ENCODE data around the gene POMC.
"Not testable (repeated sequence)": the region's sequence is repeated elsewhere in the genome, so short reads cannot be mapped to it uniquely, and the experiment has no call there.

Gene POMC

DNA sequence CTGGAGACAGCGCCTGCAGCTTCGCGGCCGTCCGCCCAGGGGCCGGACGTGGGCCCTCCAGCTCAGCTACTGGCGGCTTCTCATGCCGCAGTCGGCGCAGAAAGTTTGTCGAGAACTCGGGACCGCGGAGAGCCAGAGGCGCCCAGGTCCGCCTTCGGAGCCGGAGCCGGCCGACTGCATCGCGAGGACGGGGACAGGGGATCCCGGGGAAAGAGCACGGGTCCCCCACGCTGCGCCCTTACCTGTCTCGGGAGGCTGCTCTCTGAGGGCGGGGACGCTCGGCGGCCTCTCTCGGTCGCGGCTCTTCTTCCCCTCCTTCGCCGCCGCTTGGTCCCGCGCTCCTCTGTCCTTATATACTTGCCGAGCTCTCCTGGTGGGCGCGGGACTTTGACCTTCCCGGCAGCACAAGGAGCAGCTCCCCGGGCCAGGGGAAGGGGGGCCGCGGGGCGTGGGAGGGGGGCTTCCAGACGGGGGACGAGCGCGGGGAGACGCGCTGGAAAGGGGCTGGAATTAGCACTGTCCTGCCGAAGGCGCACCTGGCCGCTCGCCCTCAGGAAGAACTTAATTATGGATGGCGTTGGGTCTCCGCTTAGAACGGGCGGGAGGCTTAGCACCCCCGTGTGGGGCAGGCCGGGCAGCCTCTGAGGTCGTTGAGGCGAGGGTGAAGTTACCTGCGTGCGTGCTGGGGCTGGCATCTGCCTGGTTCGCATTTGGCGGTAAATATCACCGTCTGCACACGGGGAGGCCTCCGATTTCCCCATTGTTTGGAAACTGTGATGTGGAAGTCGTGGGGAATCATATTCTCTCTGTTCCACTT, at the start of gene POMC:
POMC (minus strand) TSS at position 325 of the 817 bp plus-strand sequence. CDS start 3,808 bp downstream, outside the sequence.
- peaks cover 7% of the 10 kb centered on the region for H3K9me3 ChIP-seq (ENCODE audit: control insufficient read depth, low read length)
- DNase-seq (ENCODE audit: low read depth): peak; percentile 53
- H3K27me3 ChIP-seq (replicated peaks; ENCODE audit: control insufficient read depth, insufficient read depth, low read length): peaks cover 64% of the 10 kb centered on the region
- H3K36me3 ChIP-seq (ENCODE audit: control insufficient read depth, insufficient read depth, low read length, severe bottlenecking): no peaks in the 10 kb centered on the region
- H3K9ac ChIP-seq (ENCODE audit: low read length): no peak within 1 kb of the TSS
- no peaks in the 10 kb centered on the region for H3K4me1 ChIP-seq (ENCODE audit: control insufficient read depth, insufficient read depth, low read length)
- H3K4me3 ChIP-seq (ENCODE audit: low read length): peak within 1 kb of the TSS; percentile 68

GRCh38 chr2:25218100-25218499, 49.7 kb upstream of the POMC start:
- Histone ChIP-seq H3K4me3 (ENCODE audit: low read length) (no peak overlapping the region), H3K9me3 (ENCODE audit: control insufficient read depth, low read length) (no peaks in the 10 kb centered on the region), H3K27me3 (replicated peaks; ENCODE audit: control insufficient read depth, insufficient read depth, low read length) (no peaks in the 10 kb centered on the region), H3K4me1 (ENCODE audit: control insufficient read depth, insufficient read depth, low read length) (no peaks in the 10 kb centered on the region), H3K9ac (ENCODE audit: low read length) (no peak overlapping the region), H3K36me3 (ENCODE audit: control insufficient read depth, insufficient read depth, low read length, severe bottlenecking) (no peaks in the 10 kb centered on the region)
- no peak for DNase-seq (ENCODE audit: low read depth)

- H3K4me1 ChIP-seq (ENCODE audit: control insufficient read depth, insufficient read depth, low read length): no peaks in the 10 kb centered on the region
- no peaks in the 10 kb centered on the region for H3K36me3 ChIP-seq (ENCODE audit: control insufficient read depth, insufficient read depth, low read length, severe bottlenecking)
- peak overlapping the region; percentile 81 for H3K4me3 ChIP-seq (ENCODE audit: low read length)
- no peaks in the 10 kb centered on the region for H3K27me3 ChIP-seq (replicated peaks; ENCODE audit: control insufficient read depth, insufficient read depth, low read length)
- peak; percentile 16 for DNase-seq (ENCODE audit: low read depth)
- H3K9ac ChIP-seq (ENCODE audit: low read length): peak overlapping the region; percentile 84
- H3K9me3 ChIP-seq (ENCODE audit: control insufficient read depth, low read length): no peaks in the 10 kb centered on the region
Measured at GRCh38 chr2:25215948-25216679, 47.7 kb upstream of the POMC start.

DNA sequence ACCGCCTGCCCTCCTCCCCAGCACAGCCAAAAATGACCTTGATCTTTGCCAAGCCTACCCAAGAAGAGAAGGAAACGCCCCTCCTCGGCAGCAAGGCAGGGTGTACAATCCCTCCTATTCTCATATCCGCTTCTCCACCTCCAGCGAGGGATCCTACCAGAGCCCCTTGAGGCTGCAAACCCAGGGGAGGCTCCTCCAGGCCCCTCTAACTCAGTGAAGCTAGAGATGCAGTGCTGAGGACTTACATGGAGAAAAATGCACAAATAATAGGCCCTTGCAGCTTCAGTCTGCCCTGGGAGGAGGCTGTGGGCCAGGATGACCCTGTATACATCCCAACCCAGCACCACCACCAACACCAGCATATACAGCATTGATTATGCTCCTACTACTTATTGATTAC, 46.9 kb upstream of the POMC start:
- Histone ChIP-seq H3K9ac (ENCODE audit: low read length) (peak overlapping the region; percentile 84), H3K27me3 (replicated peaks; ENCODE audit: control insufficient read depth, insufficient read depth, low read length) (no peaks in the 10 kb centered on the region), H3K4me3 (ENCODE audit: low read length) (peak overlapping the region; percentile 81), H3K36me3 (ENCODE audit: control insufficient read depth, insufficient read depth, low read length, severe bottlenecking) (no peaks in the 10 kb centered on the region), H3K9me3 (ENCODE audit: control insufficient read depth, low read length) (no peaks in the 10 kb centered on the region), H3K4me1 (ENCODE audit: control insufficient read depth, insufficient read depth, low read length) (no peaks in the 10 kb centered on the region)
- DNase-seq (ENCODE audit: low read depth): no peak

DNA sequence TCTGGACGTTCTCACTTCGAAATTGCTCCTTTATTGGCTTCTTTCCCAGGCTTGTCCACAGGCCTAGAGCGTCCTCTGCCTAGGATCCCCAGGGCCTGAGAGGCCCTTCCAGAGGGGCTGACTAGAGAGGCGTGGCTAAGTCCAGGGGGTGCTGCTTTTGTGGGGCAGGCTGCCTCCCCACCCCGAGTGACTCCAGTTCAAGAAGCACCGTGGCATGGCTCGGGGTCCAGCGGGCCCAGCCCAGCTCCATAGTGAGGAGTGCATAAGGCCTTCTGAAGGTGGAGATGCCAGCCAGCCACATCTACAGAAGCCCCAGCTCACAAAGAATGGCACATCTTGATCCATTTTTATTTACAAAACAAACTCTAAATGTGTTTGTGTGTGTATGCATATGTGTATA, 44.8 kb upstream of the POMC start:
- Histone ChIP-seq H3K36me3 (ENCODE audit: control insufficient read depth, insufficient read depth, low read length, severe bottlenecking) (no peaks in the 10 kb centered on the region), H3K9ac (ENCODE audit: low read length) (no peak overlapping the region), H3K27me3 (replicated peaks; ENCODE audit: control insufficient read depth, insufficient read depth, low read length) (no peaks in the 10 kb centered on the region), H3K4me1 (ENCODE audit: control insufficient read depth, insufficient read depth, low read length) (no peaks in the 10 kb centered on the region), H3K9me3 (ENCODE audit: control insufficient read depth, low read length) (no peaks in the 10 kb centered on the region), H3K4me3 (ENCODE audit: low read length) (no peak overlapping the region)
- DNase-seq (ENCODE audit: low read depth): no peak

DNA sequence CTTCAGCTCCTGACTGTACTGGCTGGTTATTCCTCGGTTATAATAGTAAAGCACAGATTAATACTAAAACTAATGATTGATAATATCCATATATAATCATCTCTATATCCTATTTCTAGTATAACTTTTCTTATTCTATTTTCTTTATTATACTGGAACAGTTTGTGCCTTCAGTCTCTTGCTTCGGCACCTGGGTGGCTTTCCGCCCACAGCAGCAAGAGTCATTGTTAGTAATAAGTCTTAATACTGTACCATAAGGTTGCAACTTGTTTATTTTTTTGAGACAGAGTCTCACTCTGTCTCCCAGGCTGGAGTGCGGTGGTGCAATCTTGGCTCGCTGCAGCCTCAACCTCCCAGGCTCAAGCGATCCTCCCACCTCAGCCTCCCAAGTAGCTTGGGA, 42.5 kb upstream of the POMC start:
- not testable (repeated sequence) for H3K4me3 ChIP-seq (ENCODE audit: low read length); H3K4me1 ChIP-seq (ENCODE audit: control insufficient read depth, insufficient read depth, low read length); H3K36me3 ChIP-seq (ENCODE audit: control insufficient read depth, insufficient read depth, low read length, severe bottlenecking); H3K9me3 ChIP-seq (ENCODE audit: control insufficient read depth, low read length); H3K27me3 ChIP-seq (replicated peaks; ENCODE audit: control insufficient read depth, insufficient read depth, low read length); DNase-seq (ENCODE audit: low read depth); H3K9ac ChIP-seq (ENCODE audit: low read length)

GRCh38 chr2:25207078-25207545, 38.7 kb upstream of the POMC start:
- Histone ChIP-seq H3K27me3 (replicated peaks; ENCODE audit: control insufficient read depth, insufficient read depth, low read length) (no peaks in the 10 kb centered on the region), H3K4me1 (ENCODE audit: control insufficient read depth, insufficient read depth, low read length) (no peaks in the 10 kb centered on the region), H3K9ac (ENCODE audit: low read length) (no peak overlapping the region), H3K9me3 (ENCODE audit: control insufficient read depth, low read length) (no peaks in the 10 kb centered on the region), H3K36me3 (ENCODE audit: control insufficient read depth, insufficient read depth, low read length, severe bottlenecking) (no peaks in the 10 kb centered on the region), H3K4me3 (ENCODE audit: low read length) (no peak overlapping the region)
- DNase-seq (ENCODE audit: low read depth): no peak

- Histone ChIP-seq H3K4me3 (ENCODE audit: low read length) (peak overlapping the region; percentile 62), H3K36me3 (ENCODE audit: control insufficient read depth, insufficient read depth, low read length, severe bottlenecking) (no peaks in the 10 kb centered on the region), H3K27me3 (replicated peaks; ENCODE audit: control insufficient read depth, insufficient read depth, low read length) (no peaks in the 10 kb centered on the region), H3K4me1 (ENCODE audit: control insufficient read depth, insufficient read depth, low read length) (no peaks in the 10 kb centered on the region), H3K9ac (ENCODE audit: low read length) (peak overlapping the region; percentile 54), H3K9me3 (ENCODE audit: control insufficient read depth, low read length) (no peaks in the 10 kb centered on the region)
- DNase-seq (ENCODE audit: low read depth): no peak
Measured at GRCh38 chr2:25204190-25204838, 35.9 kb upstream of the POMC start.

DNA sequence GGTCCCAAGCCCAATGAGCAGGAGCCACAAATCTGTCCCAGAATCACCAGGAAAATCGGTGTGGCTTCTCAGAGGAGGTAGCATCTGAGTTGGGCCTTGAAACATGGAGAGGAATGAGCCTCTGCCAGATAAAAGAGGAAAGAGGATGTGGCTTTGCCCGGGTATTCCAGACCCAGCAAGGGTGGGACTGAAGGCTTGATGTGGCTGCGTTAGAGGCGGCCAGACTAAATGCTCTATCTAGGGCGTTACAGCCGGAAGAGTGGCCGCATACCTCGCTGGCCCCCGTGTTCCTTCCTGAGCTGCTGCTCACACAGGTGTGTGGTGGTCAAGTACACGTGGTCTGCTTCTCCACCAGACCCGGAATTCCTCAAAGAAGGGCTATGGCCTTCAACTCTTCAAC, 33.9 kb upstream of the POMC start:
- no peak for DNase-seq (ENCODE audit: low read depth)
- Histone ChIP-seq H3K36me3 (ENCODE audit: control insufficient read depth, insufficient read depth, low read length, severe bottlenecking) (no peaks in the 10 kb centered on the region), H3K9me3 (ENCODE audit: control insufficient read depth, low read length) (no peaks in the 10 kb centered on the region)

DNA sequence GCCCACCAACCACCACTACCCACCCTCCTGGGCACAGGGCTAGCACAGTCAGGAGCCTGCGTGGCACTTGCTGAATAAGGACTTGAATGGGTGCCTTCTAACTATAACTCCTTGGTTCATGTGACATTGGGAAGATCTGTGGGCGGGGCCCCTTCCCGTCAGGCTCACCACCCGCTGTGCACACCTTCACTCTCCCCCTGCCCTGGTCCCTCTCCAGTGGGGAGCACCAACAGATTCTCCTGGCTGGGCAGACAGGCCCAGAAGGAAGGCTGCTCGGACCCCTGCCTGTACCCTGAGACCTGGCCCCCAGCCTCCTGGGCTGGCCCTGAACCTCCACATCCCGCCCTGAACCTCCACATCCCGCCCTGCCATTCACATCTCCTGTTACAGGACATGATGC, 33.4 kb upstream of the POMC start:
- Histone ChIP-seq H3K9ac (ENCODE audit: low read length) (no peak overlapping the region), H3K9me3 (ENCODE audit: control insufficient read depth, low read length) (no peaks in the 10 kb centered on the region), H3K36me3 (ENCODE audit: control insufficient read depth, insufficient read depth, low read length, severe bottlenecking) (no peaks in the 10 kb centered on the region), H3K4me1 (ENCODE audit: control insufficient read depth, insufficient read depth, low read length) (no peaks in the 10 kb centered on the region), H3K4me3 (ENCODE audit: low read length) (no peak overlapping the region), H3K27me3 (replicated peaks; ENCODE audit: control insufficient read depth, insufficient read depth, low read length) (no peaks in the 10 kb centered on the region)
- no peak for DNase-seq (ENCODE audit: low read depth)

More for the DNA sequence above, 33.9 kb upstream of the POMC start:
- H3K9ac ChIP-seq (ENCODE audit: low read length): no peak overlapping the region
- H3K27me3 ChIP-seq (replicated peaks; ENCODE audit: control insufficient read depth, insufficient read depth, low read length): no peaks in the 10 kb centered on the region
- no peaks in the 10 kb centered on the region for H3K4me1 ChIP-seq (ENCODE audit: control insufficient read depth, insufficient read depth, low read length)
- H3K4me3 ChIP-seq (ENCODE audit: low read length): no peak overlapping the region

GRCh38 chr2:25201265-25201664, 32.9 kb upstream of the POMC start:
- H3K27me3 ChIP-seq (replicated peaks; ENCODE audit: control insufficient read depth, insufficient read depth, low read length): no peaks in the 10 kb centered on the region
- no peak overlapping the region for H3K4me3 ChIP-seq (ENCODE audit: low read length)
- H3K4me1 ChIP-seq (ENCODE audit: control insufficient read depth, insufficient read depth, low read length): no peaks in the 10 kb centered on the region
- no peaks in the 10 kb centered on the region for H3K9me3 ChIP-seq (ENCODE audit: control insufficient read depth, low read length)
- H3K9ac ChIP-seq (ENCODE audit: low read length): no peak overlapping the region
- H3K36me3 ChIP-seq (ENCODE audit: control insufficient read depth, insufficient read depth, low read length, severe bottlenecking): no peaks in the 10 kb centered on the region
- no peak for DNase-seq (ENCODE audit: low read depth)
